Hippocampal formation (tissue), 2 donors: ENCODE data around the gene ACVRL1.

Experiments
- DNase-seq, 2 donors: peaks; one replicate each; lab custom pipeline; 2025; lab: John Stamatoyannopoulos, UW

Gene ACVRL1

GRCh38 chr12:51898937-51899336 is 8.4 kb upstream of the ACVRL1 start:
- DNase-seq = no peak

GRCh38 chr12:51900323-51900889 is 6.9 kb upstream of the ACVRL1 start:
- no peak for DNase-seq

GRCh38 chr12:51901121-51901817 is 6.0 kb upstream of the ACVRL1 start:
- DNase-seq = no peak

- no peak for DNase-seq
These were observed 5.4 kb upstream of the ACVRL1 start for GRCh38 chr12:51901881-51902280.

GRCh38 chr12:51904951-51905470 is 2.3 kb upstream of the ACVRL1 start:
- no peak for DNase-seq

- no peak for DNase-seq
These were observed 1.6 kb upstream of the ACVRL1 start for GRCh38 chr12:51905471-51906429.

GRCh38 chr12:51906430-51907082 is 748 bp upstream of the ACVRL1 start:
- no peak for DNase-seq

- DNase-seq = no peak
These were observed 637 bp downstream of the ACVRL1 start for GRCh38 chr12:51907856-51908425.

GRCh38 chr12:51908876-51909592 is 1.7 kb downstream of the ACVRL1 start:
- no peak for DNase-seq

- DNase-seq = no peak
These were observed 2.9 kb downstream of the ACVRL1 start for GRCh38 chr12:51910168-51910567.

- no peak for DNase-seq
These were observed 3.4 kb downstream of the ACVRL1 start for GRCh38 chr12:51910691-51911090.

- DNase-seq = no peak
These were observed 4.0 kb downstream of the ACVRL1 start for GRCh38 chr12:51911307-51911706.

GRCh38 chr12:51911788-51912711 is 4.7 kb downstream of the ACVRL1 start:
- DNase-seq = no peak

GRCh38 chr12:51913071-51914033 is 6.0 kb downstream of the ACVRL1 start:
- DNase-seq = no peak

- no peak for DNase-seq
These were observed 7.0 kb downstream of the ACVRL1 start for GRCh38 chr12:51914034-51914923.

- DNase-seq = no peak
These were observed 7.8 kb downstream of the ACVRL1 start for GRCh38 chr12:51915003-51915625.

- no peak for DNase-seq
These were observed 8.6 kb downstream of the ACVRL1 start for GRCh38 chr12:51915951-51916350.
